SK-N-SH treated with all-trans-retinoic acid at 6 μM for 48 hours (cell line): ENCODE measurements around the gene EVA1C.
"Not testable (repeated sequence)": the region's sequence is repeated elsewhere in the genome, so short reads cannot be mapped to it uniquely, and the experiment has no call there.

ENCODE experiments used
- BACH2 ChIP-seq: fragments of 250-450 bp; sonication (Bioruptor Pico); IDR thresholded peaks from 2 replicates; pipeline ENCODE4 v1.9.0; 2021; ENCODE audit warnings: mild to moderate bottlenecking, borderline replicate concordance
- ESRRG ChIP-seq: fragments of 250-450 bp; sonication (Bioruptor Pico); IDR thresholded peaks from 2 replicates; pipeline ENCODE4 v1.6.1; 2021; ENCODE audit warnings: mild to moderate bottlenecking
- ISL1 ChIP-seq: fragments of 250-450 bp; sonication (Bioruptor Pico); IDR thresholded peaks from 2 replicates; pipeline ENCODE4 v2.1.2; 2022; ENCODE audit warnings: mild to moderate bottlenecking, moderate library complexity
- SNAI2 ChIP-seq: fragments of 250-450 bp; sonication (Bioruptor Pico); IDR thresholded peaks from 2 replicates; pipeline ENCODE4 v1.5.0; 2020; ENCODE audit warnings: mild to moderate bottlenecking, moderate library complexity
- TCF4 ChIP-seq: fragments of 250-450 bp; sonication (Bioruptor Pico); IDR thresholded peaks from 2 replicates; pipeline ENCODE4 v1.8.0; 2021; ENCODE audit warnings: mild to moderate bottlenecking, moderate library complexity, borderline replicate concordance
- ZFP3 ChIP-seq: fragments of 250-450 bp; sonication (Bioruptor Pico); IDR thresholded peaks from 2 replicates; pipeline ENCODE4 v1.5.0; 2020; ENCODE audit warnings: mild to moderate bottlenecking, moderate library complexity
- ZFP30 ChIP-seq: fragments of 450-650 bp; formaldehyde crosslinking; IDR thresholded peaks from 2 replicates; pipeline ENCODE4 v1.5.0; 2022; ENCODE audit warnings: mild to moderate bottlenecking, moderate library complexity
- ZNF565 ChIP-seq: fragments of 450-650 bp; formaldehyde crosslinking; conservative IDR thresholded peaks from 2 replicates; pipeline ENCODE4 v1.5.0; 2020; ENCODE audit warnings: low read depth, mild to moderate bottlenecking, moderate library complexity
- ZNF8 ChIP-seq: fragments of 450-650 bp; formaldehyde crosslinking; IDR thresholded peaks from 2 replicates; pipeline ENCODE4 v1.5.0; 2020; ENCODE audit warnings: mild to moderate bottlenecking, moderate library complexity
- TF ChIP-seq, protein P1 (sequence below): fragments of 250-450 bp; sonication (Bioruptor Pico); IDR thresholded peaks from 2 replicates; pipeline ENCODE4 v1.8.0; 2020; ENCODE audit warnings: mild to moderate bottlenecking, moderate library complexity, borderline replicate concordance
- TF ChIP-seq, protein P2 (sequence below): fragments of 250-450 bp; sonication (Bioruptor Pico); IDR thresholded peaks from 2 replicates; pipeline ENCODE4 v1.8.0; 2021; ENCODE audit warnings: low read depth, mild to moderate bottlenecking, moderate library complexity, borderline replicate concordance
- TF ChIP-seq, protein P3 (sequence below): fragments of 250-450 bp; sonication (Bioruptor Pico); IDR thresholded peaks from 2 replicates; pipeline ENCODE4 v1.5.1; 2021; ENCODE audit warnings: mild to moderate bottlenecking, moderate library complexity
- TF ChIP-seq, protein P4 (sequence below): fragments of 250-450 bp; sonication (Bioruptor Pico); IDR thresholded peaks from 2 replicates; pipeline ENCODE4 v1.5.1; 2020; ENCODE audit warnings: low read depth, mild to moderate bottlenecking, moderate library complexity

DNA sequence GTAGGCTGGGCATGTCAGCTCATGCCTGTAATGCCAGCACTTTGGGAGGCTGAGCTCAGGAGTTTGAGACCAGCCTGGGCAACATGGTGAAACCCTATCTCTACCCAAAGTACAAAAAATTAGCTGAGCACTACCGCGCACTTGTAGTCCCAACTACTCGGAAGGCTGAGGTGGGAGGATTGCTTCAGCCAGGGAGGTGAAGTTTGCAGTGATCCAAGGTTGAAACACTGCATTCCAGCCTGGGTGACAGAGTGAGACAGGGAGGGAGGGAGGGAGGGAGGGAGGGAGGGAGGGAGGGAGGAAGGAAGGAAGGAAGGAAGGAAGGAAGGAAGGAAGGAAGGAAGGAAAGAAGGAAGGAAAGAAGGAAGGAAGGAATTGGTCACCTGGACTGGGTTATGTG is 119.1 kb downstream of the EVA1C start:
- not testable (repeated sequence) for TF ChIP-seq BACH2 (CRISPR knock-in tag); ZFP3 (CRISPR knock-in tag); ESRRG; TCF4 (CRISPR knock-in tag); ISL1 (CRISPR knock-in tag); SNAI2; ZNF8; ZFP30 (CRISPR knock-in tag); ZNF565
- TF ChIP-seq, protein P1, sequence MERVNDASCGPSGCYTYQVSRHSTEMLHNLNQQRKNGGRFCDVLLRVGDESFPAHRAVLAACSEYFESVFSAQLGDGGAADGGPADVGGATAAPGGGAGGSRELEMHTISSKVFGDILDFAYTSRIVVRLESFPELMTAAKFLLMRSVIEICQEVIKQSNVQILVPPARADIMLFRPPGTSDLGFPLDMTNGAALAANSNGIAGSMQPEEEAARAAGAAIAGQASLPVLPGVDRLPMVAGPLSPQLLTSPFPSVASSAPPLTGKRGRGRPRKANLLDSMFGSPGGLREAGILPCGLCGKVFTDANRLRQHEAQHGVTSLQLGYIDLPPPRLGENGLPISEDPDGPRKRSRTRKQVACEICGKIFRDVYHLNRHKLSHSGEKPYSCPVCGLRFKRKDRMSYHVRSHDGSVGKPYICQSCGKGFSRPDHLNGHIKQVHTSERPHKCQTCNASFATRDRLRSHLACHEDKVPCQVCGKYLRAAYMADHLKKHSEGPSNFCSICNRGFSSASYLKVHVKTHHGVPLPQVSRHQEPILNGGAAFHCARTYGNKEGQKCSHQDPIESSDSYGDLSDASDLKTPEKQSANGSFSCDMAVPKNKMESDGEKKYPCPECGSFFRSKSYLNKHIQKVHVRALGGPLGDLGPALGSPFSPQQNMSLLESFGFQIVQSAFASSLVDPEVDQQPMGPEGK (CRISPR knock-in tag): not testable (repeated sequence)
- TF ChIP-seq, protein P2, sequence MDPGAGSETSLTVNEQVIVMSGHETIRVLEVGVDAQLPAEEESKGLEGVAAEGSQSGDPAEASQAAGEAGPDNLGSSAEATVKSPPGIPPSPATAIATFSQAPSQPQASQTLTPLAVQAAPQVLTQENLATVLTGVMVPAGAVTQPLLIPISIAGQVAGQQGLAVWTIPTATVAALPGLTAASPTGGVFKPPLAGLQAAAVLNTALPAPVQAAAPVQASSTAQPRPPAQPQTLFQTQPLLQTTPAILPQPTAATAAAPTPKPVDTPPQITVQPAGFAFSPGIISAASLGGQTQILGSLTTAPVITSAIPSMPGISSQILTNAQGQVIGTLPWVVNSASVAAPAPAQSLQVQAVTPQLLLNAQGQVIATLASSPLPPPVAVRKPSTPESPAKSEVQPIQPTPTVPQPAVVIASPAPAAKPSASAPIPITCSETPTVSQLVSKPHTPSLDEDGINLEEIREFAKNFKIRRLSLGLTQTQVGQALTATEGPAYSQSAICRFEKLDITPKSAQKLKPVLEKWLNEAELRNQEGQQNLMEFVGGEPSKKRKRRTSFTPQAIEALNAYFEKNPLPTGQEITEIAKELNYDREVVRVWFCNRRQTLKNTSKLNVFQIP (CRISPR knock-in tag): not testable (repeated sequence)
- TF ChIP-seq, protein P3, sequence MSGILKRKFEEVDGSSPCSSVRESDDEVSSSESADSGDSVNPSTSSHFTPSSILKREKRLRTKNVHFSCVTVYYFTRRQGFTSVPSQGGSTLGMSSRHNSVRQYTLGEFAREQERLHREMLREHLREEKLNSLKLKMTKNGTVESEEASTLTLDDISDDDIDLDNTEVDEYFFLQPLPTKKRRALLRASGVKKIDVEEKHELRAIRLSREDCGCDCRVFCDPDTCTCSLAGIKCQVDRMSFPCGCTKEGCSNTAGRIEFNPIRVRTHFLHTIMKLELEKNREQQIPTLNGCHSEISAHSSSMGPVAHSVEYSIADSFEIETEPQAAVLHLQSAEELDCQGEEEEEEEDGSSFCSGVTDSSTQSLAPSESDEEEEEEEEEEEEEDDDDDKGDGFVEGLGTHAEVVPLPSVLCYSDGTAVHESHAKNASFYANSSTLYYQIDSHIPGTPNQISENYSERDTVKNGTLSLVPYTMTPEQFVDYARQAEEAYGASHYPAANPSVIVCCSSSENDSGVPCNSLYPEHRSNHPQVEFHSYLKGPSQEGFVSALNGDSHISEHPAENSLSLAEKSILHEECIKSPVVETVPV (CRISPR knock-in tag): not testable (repeated sequence)
- TF ChIP-seq, protein P4, sequence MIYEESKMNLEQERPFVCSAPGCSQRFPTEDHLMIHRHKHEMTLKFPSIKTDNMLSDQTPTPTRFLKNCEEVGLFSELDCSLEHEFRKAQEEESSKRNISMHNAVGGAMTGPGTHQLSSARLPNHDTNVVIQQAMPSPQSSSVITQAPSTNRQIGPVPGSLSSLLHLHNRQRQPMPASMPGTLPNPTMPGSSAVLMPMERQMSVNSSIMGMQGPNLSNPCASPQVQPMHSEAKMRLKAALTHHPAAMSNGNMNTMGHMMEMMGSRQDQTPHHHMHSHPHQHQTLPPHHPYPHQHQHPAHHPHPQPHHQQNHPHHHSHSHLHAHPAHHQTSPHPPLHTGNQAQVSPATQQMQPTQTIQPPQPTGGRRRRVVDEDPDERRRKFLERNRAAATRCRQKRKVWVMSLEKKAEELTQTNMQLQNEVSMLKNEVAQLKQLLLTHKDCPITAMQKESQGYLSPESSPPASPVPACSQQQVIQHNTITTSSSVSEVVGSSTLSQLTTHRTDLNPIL: not testable (repeated sequence)
